ENCODE results near the gene AUH. TPM values are rescaled to one million over a fixed set of nuclear protein-coding genes. Genes with fewer than 3 reads are reported as not detected.

The AUH gene
- total RNA-seq, 1 donor, result 19.6 TPM

DNA sequence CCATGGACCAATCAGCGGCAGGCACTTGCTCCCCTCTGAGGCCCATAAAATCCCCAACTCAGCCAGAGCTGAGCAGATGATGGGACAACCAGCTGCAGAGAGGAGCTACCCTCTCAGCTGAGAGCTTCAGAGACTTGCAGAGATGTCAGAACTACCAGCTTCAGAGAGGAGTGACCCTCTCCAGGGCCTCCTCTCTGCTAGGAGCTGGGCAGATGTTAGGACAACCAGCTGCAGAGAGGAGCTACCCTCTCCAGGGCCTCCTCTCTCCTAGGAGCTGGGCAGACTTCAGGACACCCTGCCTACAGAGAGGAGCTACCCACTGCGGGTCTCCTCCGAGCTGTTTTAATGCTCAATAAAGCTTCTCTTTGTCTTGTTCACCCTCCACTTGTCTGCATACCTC lies 3.0 kb upstream of the AUH start:
- no peak overlapping the region for H3K4me3 ChIP-seq (ENCODE audit: low read depth, low read length)
- TF ChIP-seq, protein P1, sequence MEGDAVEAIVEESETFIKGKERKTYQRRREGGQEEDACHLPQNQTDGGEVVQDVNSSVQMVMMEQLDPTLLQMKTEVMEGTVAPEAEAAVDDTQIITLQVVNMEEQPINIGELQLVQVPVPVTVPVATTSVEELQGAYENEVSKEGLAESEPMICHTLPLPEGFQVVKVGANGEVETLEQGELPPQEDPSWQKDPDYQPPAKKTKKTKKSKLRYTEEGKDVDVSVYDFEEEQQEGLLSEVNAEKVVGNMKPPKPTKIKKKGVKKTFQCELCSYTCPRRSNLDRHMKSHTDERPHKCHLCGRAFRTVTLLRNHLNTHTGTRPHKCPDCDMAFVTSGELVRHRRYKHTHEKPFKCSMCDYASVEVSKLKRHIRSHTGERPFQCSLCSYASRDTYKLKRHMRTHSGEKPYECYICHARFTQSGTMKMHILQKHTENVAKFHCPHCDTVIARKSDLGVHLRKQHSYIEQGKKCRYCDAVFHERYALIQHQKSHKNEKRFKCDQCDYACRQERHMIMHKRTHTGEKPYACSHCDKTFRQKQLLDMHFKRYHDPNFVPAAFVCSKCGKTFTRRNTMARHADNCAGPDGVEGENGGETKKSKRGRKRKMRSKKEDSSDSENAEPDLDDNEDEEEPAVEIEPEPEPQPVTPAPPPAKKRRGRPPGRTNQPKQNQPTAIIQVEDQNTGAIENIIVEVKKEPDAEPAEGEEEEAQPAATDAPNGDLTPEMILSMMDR (IDR thresholded peaks at IDR 0.05; ENCODE audit: insufficient read depth, low read length), result no peak

DNA sequence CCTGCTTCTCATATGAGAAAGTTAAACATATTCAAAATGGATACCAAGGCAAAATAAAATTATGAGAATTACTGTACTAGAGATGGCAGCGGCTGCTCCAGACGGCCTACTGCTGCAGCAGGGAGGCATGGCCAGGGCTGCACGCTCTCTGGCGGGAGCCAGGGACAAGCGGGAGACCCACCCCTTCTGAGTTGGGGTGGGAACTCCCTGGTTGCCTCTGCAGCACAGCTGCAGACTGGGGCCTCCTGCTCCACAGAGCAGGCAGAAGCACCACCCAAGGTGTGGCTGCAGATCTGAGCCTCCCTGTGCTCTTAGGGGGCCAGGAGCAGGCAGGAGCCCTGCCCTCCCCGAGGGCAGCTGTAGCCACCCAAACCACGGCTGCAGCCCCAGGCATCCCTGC lies 2.3 kb upstream of the AUH start:
- no peak for DNase-seq (ENCODE audit: low read depth)
- TF ChIP-seq, protein P1 (IDR thresholded peaks at IDR 0.05; ENCODE audit: insufficient read depth, low read length), result no peak
- no peak overlapping the region for H3K4me3 ChIP-seq (ENCODE audit: low read depth, low read length)

More for the DNA sequence above, 3.0 kb upstream of the AUH start:
- DNase-seq (ENCODE audit: low read depth), result no peak

DNA sequence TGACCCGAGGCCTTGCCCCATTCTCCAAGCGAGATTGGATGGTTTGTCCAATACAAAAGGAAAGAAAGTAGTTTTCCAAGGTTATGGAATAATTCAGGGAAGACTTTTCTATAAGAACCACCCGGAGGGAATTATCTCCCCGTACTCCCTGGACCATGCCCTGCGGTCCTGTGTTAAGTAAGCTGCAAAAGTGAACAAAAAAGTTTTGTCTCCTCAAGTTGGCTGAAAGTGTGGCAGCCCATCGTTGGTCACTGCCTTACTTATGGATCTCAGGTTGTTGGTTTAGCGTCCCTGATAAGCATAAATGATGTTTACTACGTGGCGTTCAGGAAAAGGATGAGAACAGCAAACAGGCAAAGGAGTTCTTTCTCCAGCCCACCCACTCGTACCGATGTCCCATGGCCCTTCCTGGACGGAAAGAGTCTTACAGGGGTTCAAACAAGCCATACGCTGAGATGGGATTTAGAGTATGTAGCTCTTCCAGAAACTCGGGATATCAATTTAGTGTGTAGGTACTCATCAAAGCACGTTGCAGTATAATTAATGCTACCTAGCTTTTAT lies 413 bp upstream of the AUH start:
- peak overlapping the region; percentile 3 for H3K4me3 ChIP-seq (ENCODE audit: low read depth, low read length)
- DNase-seq (ENCODE audit: low read depth), result no peak
- TF ChIP-seq, protein P1 (IDR thresholded peaks at IDR 0.05; ENCODE audit: insufficient read depth, low read length), result no peak

DNA sequence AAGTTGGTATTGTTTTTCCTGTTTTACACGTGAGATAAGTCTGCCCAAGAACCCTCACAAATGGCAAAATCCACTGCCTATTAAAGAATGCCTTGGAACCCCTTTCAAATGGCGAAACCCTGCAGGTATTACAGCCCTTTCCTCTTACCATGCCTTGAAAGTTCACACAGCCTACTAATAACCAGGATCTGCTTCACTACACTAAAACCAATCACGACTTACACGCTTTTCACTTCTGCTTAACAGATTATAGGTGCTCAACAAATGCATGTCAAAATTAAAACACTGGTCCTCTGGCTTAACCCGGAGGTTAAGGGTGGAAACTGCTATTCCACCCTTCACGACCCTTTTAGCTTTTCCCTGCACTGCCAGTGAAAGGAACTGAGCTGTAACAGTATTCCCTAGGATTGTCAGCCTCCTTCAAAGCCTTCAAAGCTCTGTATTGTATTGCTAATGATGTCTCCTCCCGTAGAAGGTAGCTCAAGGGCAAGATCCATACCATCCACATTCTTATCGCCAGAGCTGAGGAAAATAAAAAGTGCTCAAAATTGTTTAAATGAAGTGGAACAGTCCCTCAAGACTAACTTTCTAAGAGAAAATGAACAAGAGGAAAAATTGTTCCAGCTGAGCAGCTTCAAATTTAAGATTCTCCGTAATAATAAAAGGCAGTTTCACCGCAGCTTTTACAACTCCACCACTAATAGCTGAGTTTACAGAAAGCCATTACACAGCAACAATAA lies 997 bp downstream of the AUH start:
- H3K4me3 ChIP-seq (ENCODE audit: low read depth, low read length), result peak overlapping the region; percentile 94
- DNase-seq (ENCODE audit: low read depth), result peak; percentile 19
- TF ChIP-seq, protein P1 (IDR thresholded peaks at IDR 0.05; ENCODE audit: insufficient read depth, low read length), result no peak

DNA sequence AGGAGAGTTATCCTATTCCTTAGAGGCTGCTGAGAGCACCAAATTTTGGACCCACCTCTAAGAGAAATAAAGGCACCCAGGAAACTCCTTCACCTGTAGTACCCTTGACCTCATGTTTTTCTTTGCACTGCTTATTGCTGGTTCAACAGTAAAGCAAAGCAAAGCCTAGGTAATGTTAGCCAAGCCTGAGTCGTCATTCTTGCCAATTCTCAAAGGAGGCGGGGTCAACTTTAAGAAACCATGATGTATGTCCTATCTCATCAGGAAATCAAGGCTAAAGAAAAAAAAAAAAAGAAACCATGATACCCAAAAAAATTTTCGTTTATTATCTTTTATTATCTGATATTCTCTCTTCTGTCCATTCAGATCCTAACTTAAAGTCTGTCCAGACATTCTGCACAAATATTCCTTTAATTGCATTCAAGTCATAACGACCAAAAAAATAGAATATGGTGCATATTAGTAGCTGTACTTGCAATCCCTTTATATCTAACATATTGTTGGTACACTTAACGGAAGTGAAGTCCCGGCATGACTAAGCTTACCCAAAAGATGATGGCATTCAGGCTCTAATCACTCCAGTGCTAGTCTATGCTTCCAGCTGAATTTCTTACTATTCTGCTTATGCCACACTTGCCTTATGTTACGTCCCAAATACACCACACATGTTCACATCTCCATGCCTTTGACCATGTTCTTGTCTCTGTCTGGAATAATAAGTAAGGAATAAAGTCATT lies 1.8 kb downstream of the AUH start:
- peak; percentile 21 for DNase-seq (ENCODE audit: low read depth)
- TF ChIP-seq, protein P1 (IDR thresholded peaks at IDR 0.05; ENCODE audit: insufficient read depth, low read length), result no peak
- peak overlapping the region; percentile 94 for H3K4me3 ChIP-seq (ENCODE audit: low read depth, low read length)

DNA sequence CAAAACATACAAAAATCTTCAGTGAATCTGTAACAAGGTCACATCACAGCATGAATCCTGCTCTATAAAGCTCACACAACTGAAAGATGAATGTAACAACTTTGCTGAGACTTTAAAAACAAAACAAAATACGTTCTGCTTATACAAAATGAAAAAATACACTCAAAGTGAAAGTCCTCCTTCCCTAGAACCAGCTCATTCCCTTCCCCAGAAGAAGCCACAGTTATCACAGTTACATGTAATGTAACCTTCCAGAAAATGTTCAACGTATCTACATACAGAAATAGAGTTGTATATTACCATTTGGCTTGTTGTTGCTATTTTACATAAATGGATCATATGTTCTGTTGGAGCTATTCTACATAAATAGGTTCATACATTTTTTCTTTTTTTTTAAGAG lies 2.6 kb downstream of the AUH start:
- TF ChIP-seq, protein P1 (IDR thresholded peaks at IDR 0.05; ENCODE audit: insufficient read depth, low read length), result no peak
- H3K4me3 ChIP-seq (ENCODE audit: low read depth, low read length), result no peak overlapping the region
- DNase-seq (ENCODE audit: low read depth), result no peak
